Measurements from ENCODE around the gene HIC2. TPM values are rescaled to one million over a fixed set of nuclear protein-coding genes. Genes with fewer than 3 reads are reported as not detected.
A peak's percentile ranks its signal among the peaks of the same experiment; 100 is the strongest.

The HIC2 gene
- total RNA-seq, 2 donors from 2014 or later, result 38.5 to 45.6 TPM

GRCh38 chr22:21445437-21446127 lies 28.4 kb downstream of the HIC2 start:
- H3K27ac ChIP-seq (ENCODE audit: low read depth, low read length), result no peak overlapping the region

GRCh38 chr22:21446128-21446826 lies 29.1 kb downstream of the HIC2 start:
- WGBS, 2 experiments (ENCODE audit: insufficient coverage in 1 of 2, insufficient read length in 1 of 2), result 96 to 97% methylated on average over 38 to 49 of the region's 49 CpGs
- Mint-ChIP-seq H3K27me3 (ENCODE audit: insufficient read depth) (no peaks in the 10 kb centered on the region), H3K4me1 (peaks cover 7% of the 10 kb centered on the region), H3K4me3 (no peak overlapping the region), H3K36me3 (ENCODE audit: low read depth) (peaks cover 27% of the 10 kb centered on the region), H3K27ac (no peak overlapping the region), H3K9me3 (no peaks in the 10 kb centered on the region)
- Histone ChIP-seq H3K27ac (ENCODE audit: low read depth, low read length) (no peak overlapping the region), H3K4me1 (ENCODE audit: control insufficient read depth, insufficient read depth, low read length) (no peaks in the 10 kb centered on the region), H3K27me3 (ENCODE audit: control insufficient read depth, insufficient read depth, low read length, poor library complexity, severe bottlenecking) (no peaks in the 10 kb centered on the region), H3K4me3 (ENCODE audit: low read length) (no peak overlapping the region), H3K9ac (ENCODE audit: extremely low read depth, low read length, poor library complexity, severe bottlenecking) (no peak overlapping the region), H3K9me3 (ENCODE audit: control insufficient read depth, low read length) (no peaks in the 10 kb centered on the region), H3K36me3 (ENCODE audit: control insufficient read depth, insufficient read depth, low read length) (peaks cover 35% of the 10 kb centered on the region)
- TF ChIP-seq CTCF (conservative IDR thresholded peaks at IDR 0.05), result no peak
- peak; percentile 39 for DNase-seq

More at GRCh38 chr22:21445437-21446127, 28.4 kb downstream of the HIC2 start:
- Mint-ChIP-seq H3K4me1 (peaks cover 7% of the 10 kb centered on the region), H3K9me3 (no peaks in the 10 kb centered on the region), H3K36me3 (ENCODE audit: low read depth) (peaks cover 27% of the 10 kb centered on the region), H3K27me3 (ENCODE audit: insufficient read depth) (no peaks in the 10 kb centered on the region), H3K4me3 (no peak overlapping the region), H3K27ac (no peak overlapping the region)
- WGBS, 2 experiments (ENCODE audit: insufficient coverage in 1 of 2, insufficient read length in 1 of 2), result 93 to 94% methylated on average over 12 to 27 of the region's 27 CpGs
- no peaks in the 10 kb centered on the region for H3K9me3 ChIP-seq (ENCODE audit: control insufficient read depth, low read length)
- no peak overlapping the region for H3K9ac ChIP-seq (ENCODE audit: extremely low read depth, low read length, poor library complexity, severe bottlenecking)
- no peak overlapping the region for H3K4me3 ChIP-seq (ENCODE audit: low read length)
- peaks cover 35% of the 10 kb centered on the region for H3K36me3 ChIP-seq (ENCODE audit: control insufficient read depth, insufficient read depth, low read length)
- H3K4me1 ChIP-seq (ENCODE audit: control insufficient read depth, insufficient read depth, low read length), result no peaks in the 10 kb centered on the region
- TF ChIP-seq CTCF (conservative IDR thresholded peaks at IDR 0.05), result no peak
- H3K27me3 ChIP-seq (ENCODE audit: control insufficient read depth, insufficient read depth, low read length, poor library complexity, severe bottlenecking), result no peaks in the 10 kb centered on the region
- peak; percentile 36 for DNase-seq

GRCh38 chr22:21446827-21447690 lies 29.9 kb downstream of the HIC2 start:
- WGBS, 2 experiments (ENCODE audit: insufficient coverage in 1 of 2, insufficient read length in 1 of 2), result 93 to 96% methylated on average over 28 to 33 of the region's 33 CpGs
- H3K36me3 Mint-ChIP-seq (ENCODE audit: low read depth), result peaks cover 27% of the 10 kb centered on the region
- Histone ChIP-seq H3K36me3 (ENCODE audit: control insufficient read depth, insufficient read depth, low read length) (peaks cover 35% of the 10 kb centered on the region), H3K9ac (ENCODE audit: extremely low read depth, low read length, poor library complexity, severe bottlenecking) (no peak overlapping the region), H3K9me3 (ENCODE audit: control insufficient read depth, low read length) (no peaks in the 10 kb centered on the region), H3K4me1 (ENCODE audit: control insufficient read depth, insufficient read depth, low read length) (no peaks in the 10 kb centered on the region), H3K4me3 (ENCODE audit: low read length) (no peak overlapping the region), H3K27me3 (ENCODE audit: control insufficient read depth, insufficient read depth, low read length, poor library complexity, severe bottlenecking) (no peaks in the 10 kb centered on the region), H3K27ac (ENCODE audit: low read depth, low read length) (no peak overlapping the region)
- H3K4me3 Mint-ChIP-seq, result no peak overlapping the region
- H3K27ac Mint-ChIP-seq, result peak overlapping the region; percentile 75
- peak; percentile 29 for DNase-seq
- H3K4me1 Mint-ChIP-seq, result peaks cover 7% of the 10 kb centered on the region
- no peak for TF ChIP-seq CTCF (conservative IDR thresholded peaks at IDR 0.05)
- H3K9me3 Mint-ChIP-seq, result no peaks in the 10 kb centered on the region
- no peaks in the 10 kb centered on the region for H3K27me3 Mint-ChIP-seq (ENCODE audit: insufficient read depth)
